A549 (cell line): ENCODE data around the gene RAD51B. TPM values are rescaled to one million over a fixed set of nuclear protein-coding genes. Genes with fewer than 3 reads are reported as not detected.

Source experiments
- ATOH8 ChIP-seq: fragments of 250-450 bp; sonication (Bioruptor Pico); IDR thresholded peaks from 2 replicates; pipeline ENCODE4 v1.5.0; 2020; ENCODE audit warnings: low read depth, mild to moderate bottlenecking, moderate library complexity
- BHLHE40 ChIP-seq: IDR thresholded peaks from 2 replicates; pipeline ENCODE4 v1.6.1; 2012; ENCODE audit warnings: low read depth, low read length, inconsistent platforms
- CBX2 ChIP-seq: fragments of 200-600 bp; sonication (generic); IDR thresholded peaks from 2 replicates; pipeline ENCODE4 v1.6.1; 2016; ENCODE audit warnings: low read depth, mild to moderate bottlenecking, borderline replicate concordance
- CHD2 ChIP-seq: fragments of 150-350 bp; IDR thresholded peaks from 2 replicates; pipeline ENCODE4 v1.6.1; 2014; ENCODE audit warnings: low read length; ENCODE audit not compliant: partially characterized antibody
- CHD4 ChIP-seq: fragments of 200-600 bp; sonication (generic); IDR thresholded peaks from 2 replicates; pipeline ENCODE4 v1.6.1; 2016; ENCODE audit warnings: antibody characterized with exemption, mild to moderate bottlenecking, borderline replicate concordance
- CTCF ChIP-seq: fragments of >200 bp; sonication (Bioruptor Twin); formaldehyde crosslinking; IDR thresholded peaks from 3 replicates; pipeline ENCODE4 v1.5.1; 2016
- E2F6 ChIP-seq: IDR thresholded peaks from 2 replicates; pipeline ENCODE4 v1.6.1; 2012; ENCODE audit warnings: low read depth, borderline replicate concordance
- EHF ChIP-seq: fragments of 250-450 bp; sonication (Bioruptor Pico); IDR thresholded peaks from 2 replicates; pipeline ENCODE4 v1.5.0; 2020; ENCODE audit warnings: mild to moderate bottlenecking
- EP300 ChIP-seq, 2 experiments: fragments of >200 bp; sonication (Bioruptor Twin); formaldehyde crosslinking; IDR thresholded peaks; 2 replicates in 1 of 2; 3 replicates in 1 of 2; pipeline ENCODE4 v1.6.1; 2016 to 2017
- ESRRA ChIP-seq: fragments of 150-350 bp; IDR thresholded peaks from 2 replicates; pipeline ENCODE4 v1.6.1; 2014; ENCODE audit warnings: mild to moderate bottlenecking, low read length, borderline replicate concordance
- FOSB ChIP-seq: fragments of 250-450 bp; sonication (Bioruptor Pico); IDR thresholded peaks from 2 replicates; pipeline ENCODE4 v1.5.0; 2020; ENCODE audit warnings: mild to moderate bottlenecking, moderate library complexity
- FOSL2 ChIP-seq, 2 experiments: fragments of 450-650 bp in 1 of 2; fragments of >200 bp in 1 of 2; sonication (Bioruptor Twin) in 1 of 2; formaldehyde crosslinking; IDR thresholded peaks; 2 replicates each; pipeline versions ENCODE4 v1.5.0 to v1.6.1; 2016 to 2020; ENCODE audit warnings: mild to moderate bottlenecking in 1 of 2, moderate library complexity in 1 of 2
- HOXA7 ChIP-seq: fragments of 250-450 bp; sonication (Bioruptor Pico); IDR thresholded peaks from 2 replicates; pipeline ENCODE4 v1.5.0; 2020; ENCODE audit warnings: mild to moderate bottlenecking, moderate library complexity
- HOXB5 ChIP-seq: fragments of 250-450 bp; sonication (Bioruptor Pico); IDR thresholded peaks from 2 replicates; pipeline ENCODE4 v1.5.0; 2020; ENCODE audit warnings: mild to moderate bottlenecking, moderate library complexity
- JUN ChIP-seq, 2 experiments: fragments of >200 bp; sonication (Bioruptor Twin); formaldehyde crosslinking; IDR thresholded peaks; 2 replicates in 1 of 2; 3 replicates in 1 of 2; pipeline ENCODE4 v1.6.1; 2016 to 2017
- KDM1A ChIP-seq: fragments of 200-600 bp; sonication (generic); IDR thresholded peaks from 2 replicates; pipeline ENCODE4 v1.6.1; 2016; ENCODE audit warnings: low read depth, mild to moderate bottlenecking
- MAFK ChIP-seq: fragments of 450-650 bp; IDR thresholded peaks from 2 replicates; pipeline ENCODE4 v1.6.1; 2014; ENCODE audit not compliant: partially characterized antibody
- MAX ChIP-seq: IDR thresholded peaks from 2 replicates; pipeline ENCODE4 v1.6.1; 2012
- NFE2L2 ChIP-seq: fragments of 150-350 bp; conservative IDR thresholded peaks from 2 replicates; pipeline ENCODE4 v1.6.1; 2014; ENCODE audit warnings: low read length
- NPAS2 ChIP-seq: fragments of 250-450 bp; sonication (Bioruptor Pico); IDR thresholded peaks from 2 replicates; pipeline ENCODE4 v1.8.0; 2022; ENCODE audit warnings: mild to moderate bottlenecking, moderate library complexity, borderline replicate concordance
- POLR2AphosphoS2 ChIP-seq: conservative IDR thresholded peaks from 2 replicates; pipeline ENCODE4 v1.6.1; 2012; ENCODE audit warnings: low read length, improper control_type of control experiment, inconsistent platforms
- RAD21 ChIP-seq, 2 experiments: fragments of >200 bp in 1 of 2; sonication (Bioruptor Twin) in 1 of 2; formaldehyde crosslinking in 1 of 2; IDR thresholded peaks in 1 of 2; conservative IDR thresholded peaks in 1 of 2; 2 replicates in 1 of 2; 3 replicates in 1 of 2; pipeline ENCODE4 v1.6.1; 2012 to 2018; ENCODE audit warnings: inconsistent platforms in 1 of 2
- RARB ChIP-seq: fragments of 250-450 bp; sonication (Bioruptor Pico); IDR thresholded peaks from 2 replicates; pipeline ENCODE4 v1.8.0; 2021; ENCODE audit warnings: mild to moderate bottlenecking, moderate library complexity
- REST ChIP-seq: fragments of 200-600 bp; sonication (generic); IDR thresholded peaks from 2 replicates; pipeline ENCODE4 v1.6.1; 2016; ENCODE audit warnings: antibody characterized with exemption, mild to moderate bottlenecking, moderate library complexity
- RFX5 ChIP-seq: fragments of 450-650 bp; IDR thresholded peaks from 2 replicates; pipeline ENCODE4 v1.7.1; 2014; ENCODE audit warnings: antibody characterized with exemption, mild to moderate bottlenecking, moderate library complexity
- SMC3 ChIP-seq: fragments of >200 bp; sonication (Bioruptor Twin); formaldehyde crosslinking; IDR thresholded peaks from 3 replicates; pipeline ENCODE4 v1.6.1; 2018; ENCODE audit warnings: inconsistent platforms
- TFCP2L1 ChIP-seq: fragments of 250-450 bp; sonication (Bioruptor Pico); IDR thresholded peaks from 2 replicates; pipeline ENCODE4 v1.5.0; 2021; ENCODE audit warnings: mild to moderate bottlenecking
- TP53 ChIP-seq: fragments of 250-450 bp; sonication (Bioruptor Pico); IDR thresholded peaks from 2 replicates; pipeline ENCODE4 v1.5.0; 2021; ENCODE audit warnings: mild to moderate bottlenecking, moderate library complexity
- ZC3H11A ChIP-seq: fragments of 450-650 bp; IDR thresholded peaks from 2 replicates; pipeline ENCODE4 v1.6.1; 2014; ENCODE audit warnings: antibody characterized with exemption, mild to moderate bottlenecking
- ZSCAN20 ChIP-seq: fragments of 250-450 bp; sonication (Bioruptor Pico); IDR thresholded peaks from 2 replicates; pipeline ENCODE4 v1.8.0; 2022; ENCODE audit warnings: mild to moderate bottlenecking, moderate library complexity
- polyA plus RNA-seq, 4 experiments: library from polyadenylated mRNA; depleted of rRNA in 3 of 4; stranded (reverse); fragments of >200 nt; fragmentation: RNase III in 1 of 4; extraction: RNeasy Plus Mini Kit Qiagen cat#74134 plus additional on column Dnase treatment in 1 of 4; gene quantifications; 2 replicates in 3 of 4; 3 replicates in 1 of 4; pipeline ENCODE4 v1.2.3, GENCODE V29; 2011 to 2017

The RAD51B gene
- polyA plus RNA-seq, 2 of the 4 experiments (the other 2 are of a cell fraction), result 7.2 to 10.8 TPM

- TF ChIP-seq KDM1A, result no peak
- TF ChIP-seq HOXB5 (CRISPR knock-in tag), result 0 out of 2 replicates have a peak, but pooled peaks have one; percentile 51
- no peak for TF ChIP-seq RFX5
- no peak for TF ChIP-seq CTCF
- no peak for TF ChIP-seq CHD2
- TF ChIP-seq ZC3H11A, result no peak
- no peak for TF ChIP-seq CHD4
- TF ChIP-seq RAD21 (conservative IDR thresholded peaks at IDR 0.05 in 1 of 2, IDR thresholded peaks at IDR 0.05 in 1 of 2), result peak in 1 of 2 experiments; percentile 28; a peak in 2 of 5 replicates
- no peak for TF ChIP-seq REST
- TF ChIP-seq TP53 (CRISPR knock-in tag), result no peak
- no peak for TF ChIP-seq POLR2AphosphoS2
- TF ChIP-seq E2F6, result peak; percentile 48
- TF ChIP-seq ESRRA, result no peak
- TF ChIP-seq SMC3, result peak; percentile 23; the same call in 1 of the 3 replicates
- TF ChIP-seq ATOH8, result 0 out of 2 replicates have a peak, but pooled peaks have one; percentile 27
- no peak for TF ChIP-seq EHF
- no peak for TF ChIP-seq MAFK
- TF ChIP-seq ZSCAN20 (CRISPR knock-in tag), result no peak
- no peak for TF ChIP-seq BHLHE40
- TF ChIP-seq FOSL2 (IDR thresholded peaks at IDR 0.05), result peak; percentile 57; the same call in 1 of the 2 replicates
- TF ChIP-seq FOSL2 (CRISPR knock-in tag; IDR thresholded peaks at IDR 0.05), result peak; percentile 88
- TF ChIP-seq JUN (IDR thresholded peaks at IDR 0.05), result peak; percentile 54 to 61; a peak in 2 of 5 replicates
- TF ChIP-seq RARB (CRISPR knock-in tag), result no peak
- TF ChIP-seq HOXA7, result no peak
- TF ChIP-seq NFE2L2, result no peak
- peak; percentile 14 to 34; a peak in 2 of 5 replicates for TF ChIP-seq EP300 (IDR thresholded peaks at IDR 0.05)
- TF ChIP-seq CBX2, result no peak
- TF ChIP-seq TFCP2L1 (CRISPR knock-in tag), result no peak
- TF ChIP-seq NPAS2 (CRISPR knock-in tag), result no peak
- no peak for TF ChIP-seq FOSB (CRISPR knock-in tag)
- peak; percentile 82 for TF ChIP-seq MAX
These were observed 779.3 kb downstream of the RAD51B start (continued) for GRCh38 chr14:68598621-68599447.
